Measurements from ENCODE around the gene TRIP10. TPM values are rescaled to one million over a fixed set of nuclear protein-coding genes. Genes with fewer than 3 reads are reported as not detected.

The TRIP10 gene
- total and polyA plus RNA-seq, 2 of the 13 experiments (the other 11 are each of a cell fraction or from before 2014, with no cell fraction given), result 32.5 to 33.2 TPM

- no peak for TF ChIP-seq FOXJ3 (CRISPR knock-in tag; IDR thresholded peaks at IDR 0.05; ENCODE audit: borderline replicate concordance)
- no peak for TF ChIP-seq TRAFD1 (CRISPR knock-in tag; IDR thresholded peaks at IDR 0.05; ENCODE audit: borderline replicate concordance)
- TF ChIP-seq ARID5B (CRISPR knock-in tag; IDR thresholded peaks at IDR 0.05), result no peak
- no peak for TF ChIP-seq PAXIP1 (CRISPR knock-in tag; conservative IDR thresholded peaks at IDR 0.05)
- TF ChIP-seq ISX (CRISPR knock-in tag; conservative IDR thresholded peaks at IDR 0.05), result no peak
- no peak for TF ChIP-seq ZNF362 (CRISPR knock-in tag; IDR thresholded peaks at IDR 0.05; ENCODE audit: borderline replicate concordance)
- no peak for TF ChIP-seq ESRRA (CRISPR knock-in tag; IDR thresholded peaks at IDR 0.05; ENCODE audit: low read depth)
Observed at GRCh38 chr19:6693681-6694080, 45.8 kb upstream of the TRIP10 start (continued).

Data from HepG2 (cell line).